Measurements from ENCODE around the gene MRGPRE. TPM values are rescaled to one million over a fixed set of nuclear protein-coding genes. Genes with fewer than 3 reads are reported as not detected.

MRGPRE gene
- total and polyA plus RNA-seq, 4 donors = 0.33 to 6.6 (median 1.4) TPM

GRCh38 chr11:3182462-3182852 is 49.8 kb downstream of the MRGPRE start:
- no peaks in the 10 kb centered on the region for H3K4me1 ChIP-seq (ENCODE audit: control insufficient read depth, insufficient read depth, low read length)
- DNase-seq (ENCODE audit: low read depth in 4 of 6, low spot score in 6 of 6) = no peak
- H3K4me3 ChIP-seq (ENCODE audit: low read depth, low read length) = no peak overlapping the region
- H3K27me3 ChIP-seq (ENCODE audit: control insufficient read depth, insufficient read depth, low read length) = no peaks in the 10 kb centered on the region
- H3K36me3 ChIP-seq (ENCODE audit: control insufficient read depth, insufficient read depth, low read length) = no peaks in the 10 kb centered on the region
- H3K9me3 ChIP-seq (ENCODE audit: control insufficient read depth, insufficient read depth, low read length) = no peaks in the 10 kb centered on the region
- WGBS (ENCODE audit: insufficient coverage) = 92% methylated on average over 4 of the region's 4 CpGs
- no peak overlapping the region for H3K27ac ChIP-seq (ENCODE audit: low read depth, low read length)

GRCh38 chr11:3181725-3182461 is 50.3 kb downstream of the MRGPRE start:
- Histone ChIP-seq H3K27ac (ENCODE audit: low read depth, low read length) (no peak overlapping the region), H3K27me3 (ENCODE audit: control insufficient read depth, insufficient read depth, low read length) (no peaks in the 10 kb centered on the region), H3K9me3 (ENCODE audit: control insufficient read depth, insufficient read depth, low read length) (no peaks in the 10 kb centered on the region), H3K36me3 (ENCODE audit: control insufficient read depth, insufficient read depth, low read length) (no peaks in the 10 kb centered on the region), H3K4me1 (ENCODE audit: control insufficient read depth, insufficient read depth, low read length) (no peaks in the 10 kb centered on the region), H3K4me3 (ENCODE audit: low read depth, low read length) (no peak overlapping the region)
- DNase-seq (ENCODE audit: low read depth in 4 of 6, low spot score in 6 of 6) = no peak
- 89% methylated on average over 5 of the region's 12 CpGs for WGBS (ENCODE audit: insufficient coverage)

DNA sequence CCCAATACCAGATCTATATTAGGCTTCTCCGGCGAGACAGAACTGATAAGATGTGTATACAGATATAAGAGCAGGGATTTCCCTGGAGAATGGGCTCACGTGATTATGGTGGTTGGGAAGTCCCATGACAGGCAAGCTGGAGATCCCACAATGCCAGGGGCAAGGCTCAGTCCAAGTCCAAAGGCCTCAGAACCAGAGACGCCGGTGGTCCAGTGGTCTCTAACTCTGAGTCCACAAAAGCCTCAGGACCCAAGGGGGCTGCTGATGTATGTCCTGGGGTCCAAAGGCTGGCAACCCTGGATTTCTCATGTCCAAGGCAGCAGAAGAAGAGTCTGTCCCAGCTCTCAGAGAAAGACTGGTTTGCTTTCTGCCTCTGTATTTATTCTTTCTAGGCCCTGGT is 51.3 kb downstream of the MRGPRE start:
- H3K36me3 ChIP-seq (ENCODE audit: control insufficient read depth, insufficient read depth, low read length) = no peaks in the 10 kb centered on the region
- no peak overlapping the region for H3K27ac ChIP-seq (ENCODE audit: low read depth, low read length)
- DNase-seq (ENCODE audit: low read depth in 4 of 6, low spot score in 6 of 6) = no peak
- H3K4me1 ChIP-seq (ENCODE audit: control insufficient read depth, insufficient read depth, low read length) = no peaks in the 10 kb centered on the region
- no peak overlapping the region for H3K4me3 ChIP-seq (ENCODE audit: low read depth, low read length)
- 94% methylated on average over 3 of the region's 5 CpGs for WGBS (ENCODE audit: insufficient coverage)
- H3K9me3 ChIP-seq (ENCODE audit: control insufficient read depth, insufficient read depth, low read length) = no peaks in the 10 kb centered on the region
- H3K27me3 ChIP-seq (ENCODE audit: control insufficient read depth, insufficient read depth, low read length) = no peaks in the 10 kb centered on the region

DNA sequence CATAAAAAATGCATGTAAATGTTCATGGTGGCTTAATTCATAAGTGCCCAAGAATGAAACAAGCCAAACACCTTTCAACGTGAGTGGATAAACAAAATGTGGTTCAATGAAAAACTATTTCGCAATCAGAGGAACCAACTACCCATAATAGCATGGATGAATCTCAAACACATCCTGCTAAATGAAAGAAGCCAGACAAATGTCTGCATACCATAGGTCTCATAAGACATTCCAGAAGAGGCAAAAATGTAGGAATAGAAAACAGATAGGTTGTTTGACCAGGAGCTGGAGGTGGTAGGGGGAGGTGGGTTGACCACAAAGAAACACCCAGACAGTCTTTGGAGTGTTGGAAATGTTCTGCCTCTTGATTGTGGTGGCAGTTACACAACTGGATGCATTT is 53.9 kb downstream of the MRGPRE start:
- Histone ChIP-seq H3K9me3 (ENCODE audit: control insufficient read depth, insufficient read depth, low read length) (no peaks in the 10 kb centered on the region), H3K4me1 (ENCODE audit: control insufficient read depth, insufficient read depth, low read length) (no peaks in the 10 kb centered on the region), H3K27ac (ENCODE audit: low read depth, low read length) (no peak overlapping the region), H3K27me3 (ENCODE audit: control insufficient read depth, insufficient read depth, low read length) (no peaks in the 10 kb centered on the region), H3K4me3 (ENCODE audit: low read depth, low read length) (no peak overlapping the region), H3K36me3 (ENCODE audit: control insufficient read depth, insufficient read depth, low read length) (no peaks in the 10 kb centered on the region)
- no CpG with 5 or more reads among the region's 2 CpGs for WGBS (ENCODE audit: insufficient coverage)
- no peak for DNase-seq (ENCODE audit: low read depth in 4 of 6, low spot score in 6 of 6)

- no peaks in the 10 kb centered on the region for H3K9me3 ChIP-seq (ENCODE audit: control insufficient read depth, insufficient read depth, low read length)
- DNase-seq (ENCODE audit: low read depth in 4 of 6, low spot score in 6 of 6) = no peak
- H3K4me3 ChIP-seq (ENCODE audit: low read depth, low read length) = no peak overlapping the region
- no peaks in the 10 kb centered on the region for H3K36me3 ChIP-seq (ENCODE audit: control insufficient read depth, insufficient read depth, low read length)
- H3K27ac ChIP-seq (ENCODE audit: low read depth, low read length) = no peak overlapping the region
- H3K27me3 ChIP-seq (ENCODE audit: control insufficient read depth, insufficient read depth, low read length) = no peaks in the 10 kb centered on the region
- no peaks in the 10 kb centered on the region for H3K4me1 ChIP-seq (ENCODE audit: control insufficient read depth, insufficient read depth, low read length)
- no CpG with 5 or more reads among the region's 2 CpGs for WGBS (ENCODE audit: insufficient coverage)
Observed at GRCh38 chr11:3177931-3178330, 54.3 kb downstream of the MRGPRE start.

Other genes starting within 250 kb of the MRGPRE start
- gene NAP1L4, start 240.1 kb downstream of the MRGPRE start, total RNA-seq = 100 to 1,000 TPM; 148 to 165 TPM
- 100 to 1,000 TPM; 190 to 191 TPM for gene NAP1L4, start 240.1 kb downstream of the MRGPRE start, polyA plus RNA-seq (ENCODE audit: insufficient read length in 2 of 2)
- gene CARS1, start 175.0 kb downstream of the MRGPRE start, total RNA-seq = 10 to 100 TPM; 28.5 to 34.4 TPM
- gene CARS1, start 175.0 kb downstream of the MRGPRE start, polyA plus RNA-seq (ENCODE audit: insufficient read length in 2 of 2) = 10 to 100 TPM; 54.2 to 54.6 TPM
- 10 to 100 TPM; 20.9 to 30.6 TPM for gene OSBPL5, start 67.1 kb downstream of the MRGPRE start, total RNA-seq
- 10 to 100 TPM; 38.9 to 54.0 TPM for gene OSBPL5, start 67.1 kb downstream of the MRGPRE start, polyA plus RNA-seq (ENCODE audit: insufficient read length in 2 of 2)
- gene MRGPRG, start 13.6 kb downstream of the MRGPRE start, total RNA-seq = not detected
- gene MRGPRG, start 13.6 kb downstream of the MRGPRE start, polyA plus RNA-seq (ENCODE audit: insufficient read length in 2 of 2) = not detected
- 10 to 100 TPM; 32.6 to 38.8 TPM for gene ZNF195, start 146.7 kb upstream of the MRGPRE start, total RNA-seq
- 10 to 100 TPM; 32.0 to 34.6 TPM for gene ZNF195, start 146.7 kb upstream of the MRGPRE start, polyA plus RNA-seq (ENCODE audit: insufficient read length in 2 of 2)